Fibroblast of the aortic adventitia (primary cell): Measurements from ENCODE around the gene TUT1. TPM values are rescaled to one million over a fixed set of nuclear protein-coding genes. Genes with fewer than 3 reads are reported as not detected.

ENCODE experiments used
- DNase-seq: peaks from one replicate; pipeline ENCODE4 v3.0.0-alpha.2; 2010; ENCODE audit warnings: low read depth
- H3K4me3 ChIP-seq: 2 replicates; pipeline ENCODE4 v1.5.1; 2011; ENCODE audit warnings: low read depth, mild to moderate bottlenecking, control low read depth, low read length, moderate library complexity
- total RNA-seq: library from RNA; depleted of rRNA; stranded (reverse); fragments of >200 nt; gene quantifications from 2 replicates; pipeline ENCODE4 v1.2.3, GENCODE V29; 2012; ENCODE audit warnings: low replicate concordance
- TF ChIP-seq, protein P1 (sequence below): IDR thresholded peaks from 2 replicates; pipeline ENCODE4 v1.5.1; 2011; ENCODE audit warnings: mild to moderate bottlenecking, low read length, control low read depth, inconsistent platforms; ENCODE audit not compliant: insufficient read depth

Gene TUT1
- total RNA-seq, 1 donor, result 4.5 TPM

DNA sequence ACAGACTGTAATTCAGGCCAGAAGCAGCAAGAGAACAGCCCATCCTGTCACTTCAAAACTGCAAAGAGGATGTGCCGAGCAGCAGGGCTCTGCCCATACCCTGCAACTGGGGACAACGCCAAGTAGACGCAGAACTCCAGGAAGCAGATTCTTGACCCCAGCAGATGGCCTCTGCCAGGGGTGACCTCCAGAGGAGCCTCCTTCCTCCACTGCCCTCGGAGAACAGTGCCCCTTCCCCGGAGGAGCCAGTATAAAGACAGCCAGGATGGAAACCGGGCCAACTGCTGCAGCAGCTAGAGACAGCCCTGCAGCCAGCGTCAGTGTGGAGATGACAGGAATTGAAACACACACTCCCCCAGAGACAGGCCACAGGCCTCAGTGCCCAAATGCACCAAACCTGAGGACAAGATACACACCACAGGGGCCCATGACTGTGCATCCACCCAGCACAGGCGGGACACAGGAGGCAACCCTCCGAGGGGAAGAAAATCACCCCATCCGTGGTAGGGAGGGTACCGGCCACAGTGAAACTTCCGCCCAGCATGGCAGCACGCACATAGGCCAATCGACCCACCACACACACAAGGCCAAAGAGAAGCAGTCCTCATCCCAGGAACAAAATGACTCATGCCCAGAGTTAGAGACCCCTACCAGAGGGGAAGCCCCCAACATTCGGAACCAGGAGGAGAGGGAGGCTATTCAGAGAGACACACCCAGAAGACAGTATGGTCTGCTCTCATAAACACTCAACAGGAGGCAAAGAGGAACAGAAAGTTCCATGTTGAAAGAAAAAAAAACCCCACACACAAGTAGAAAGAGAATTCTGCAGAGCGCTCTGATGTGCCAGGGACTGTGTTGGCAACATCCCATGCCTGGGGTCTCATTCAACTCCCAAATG, 50.3 kb downstream of the TUT1 start:
- peak; percentile 42 for DNase-seq
- peak overlapping the region; percentile 93 for H3K4me3 ChIP-seq

GRCh38 chr11:62539238-62539925, 51.9 kb downstream of the TUT1 start:
- TF ChIP-seq, protein P1, sequence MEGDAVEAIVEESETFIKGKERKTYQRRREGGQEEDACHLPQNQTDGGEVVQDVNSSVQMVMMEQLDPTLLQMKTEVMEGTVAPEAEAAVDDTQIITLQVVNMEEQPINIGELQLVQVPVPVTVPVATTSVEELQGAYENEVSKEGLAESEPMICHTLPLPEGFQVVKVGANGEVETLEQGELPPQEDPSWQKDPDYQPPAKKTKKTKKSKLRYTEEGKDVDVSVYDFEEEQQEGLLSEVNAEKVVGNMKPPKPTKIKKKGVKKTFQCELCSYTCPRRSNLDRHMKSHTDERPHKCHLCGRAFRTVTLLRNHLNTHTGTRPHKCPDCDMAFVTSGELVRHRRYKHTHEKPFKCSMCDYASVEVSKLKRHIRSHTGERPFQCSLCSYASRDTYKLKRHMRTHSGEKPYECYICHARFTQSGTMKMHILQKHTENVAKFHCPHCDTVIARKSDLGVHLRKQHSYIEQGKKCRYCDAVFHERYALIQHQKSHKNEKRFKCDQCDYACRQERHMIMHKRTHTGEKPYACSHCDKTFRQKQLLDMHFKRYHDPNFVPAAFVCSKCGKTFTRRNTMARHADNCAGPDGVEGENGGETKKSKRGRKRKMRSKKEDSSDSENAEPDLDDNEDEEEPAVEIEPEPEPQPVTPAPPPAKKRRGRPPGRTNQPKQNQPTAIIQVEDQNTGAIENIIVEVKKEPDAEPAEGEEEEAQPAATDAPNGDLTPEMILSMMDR, result no peak
- H3K4me3 ChIP-seq, result peak overlapping the region; percentile 93
- peak; percentile 94 for DNase-seq

More for the DNA sequence above, 50.3 kb downstream of the TUT1 start:
- TF ChIP-seq, protein P1, result no peak

- peak overlapping the region; percentile 59 for H3K4me3 ChIP-seq
- TF ChIP-seq, protein P1, result no peak
Observed at GRCh38 chr11:62538470-62539237, 52.7 kb downstream of the TUT1 start.

DNA sequence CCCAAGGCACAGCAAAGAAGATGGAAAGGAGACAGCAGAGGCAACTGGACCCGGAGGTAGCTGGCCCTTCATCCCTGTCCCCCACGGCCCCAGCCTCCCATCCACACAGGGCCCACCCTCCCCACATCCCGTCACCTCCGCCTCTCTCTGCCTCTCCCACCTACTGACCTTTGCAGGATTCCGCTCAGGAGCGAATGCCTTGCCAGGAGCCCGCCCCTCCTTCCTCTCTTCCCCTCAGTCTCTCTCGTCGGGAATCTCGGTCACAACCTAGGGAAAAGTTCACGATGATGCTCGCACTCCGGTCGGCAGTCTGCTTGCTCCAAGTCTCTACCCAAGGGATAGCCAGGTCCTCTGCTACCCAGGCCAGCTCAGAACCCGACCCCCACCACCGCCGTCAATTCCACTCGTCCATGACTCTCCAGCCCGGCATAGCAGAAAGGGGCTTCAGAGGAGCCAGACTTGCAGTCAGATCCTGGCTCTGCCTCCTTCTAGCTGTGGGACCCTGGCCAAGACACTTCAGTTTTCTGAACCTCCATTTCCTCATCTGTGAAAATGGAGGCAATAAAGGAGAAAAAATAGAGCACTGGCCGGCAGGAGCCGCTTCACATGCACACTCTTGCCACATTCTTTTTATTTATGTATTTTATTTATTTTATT, 54.9 kb downstream of the TUT1 start:
- H3K4me3 ChIP-seq, result no peak overlapping the region

More at GRCh38 chr11:62538470-62539237, 52.7 kb downstream of the TUT1 start:
- DNase-seq, result no peak

DNA sequence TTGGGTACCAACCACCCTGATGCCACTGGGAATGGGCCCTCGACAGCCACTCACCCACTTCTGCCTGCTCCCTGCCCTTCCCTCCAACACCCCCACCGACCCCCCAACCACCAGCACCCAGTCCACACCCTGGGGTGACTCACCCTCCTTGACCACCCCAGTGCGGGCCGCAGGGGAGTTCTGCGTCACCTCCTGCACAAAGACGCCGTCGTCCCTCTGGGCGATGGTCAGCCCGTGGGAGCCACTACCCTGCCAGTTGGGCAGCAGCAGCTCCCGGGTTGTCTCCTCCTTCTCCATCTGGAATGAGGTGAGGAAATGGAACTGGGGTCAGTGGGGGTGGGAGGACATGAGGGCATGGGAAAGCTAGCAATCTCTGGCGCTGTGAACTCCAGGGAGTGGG, 55.5 kb downstream of the TUT1 start:
- no peak overlapping the region for H3K4me3 ChIP-seq
- TF ChIP-seq, protein P1, result no peak
- DNase-seq, result no peak

More for the DNA sequence above, 54.9 kb downstream of the TUT1 start:
- TF ChIP-seq, protein P1, result no peak
- DNase-seq, result no peak

DNA sequence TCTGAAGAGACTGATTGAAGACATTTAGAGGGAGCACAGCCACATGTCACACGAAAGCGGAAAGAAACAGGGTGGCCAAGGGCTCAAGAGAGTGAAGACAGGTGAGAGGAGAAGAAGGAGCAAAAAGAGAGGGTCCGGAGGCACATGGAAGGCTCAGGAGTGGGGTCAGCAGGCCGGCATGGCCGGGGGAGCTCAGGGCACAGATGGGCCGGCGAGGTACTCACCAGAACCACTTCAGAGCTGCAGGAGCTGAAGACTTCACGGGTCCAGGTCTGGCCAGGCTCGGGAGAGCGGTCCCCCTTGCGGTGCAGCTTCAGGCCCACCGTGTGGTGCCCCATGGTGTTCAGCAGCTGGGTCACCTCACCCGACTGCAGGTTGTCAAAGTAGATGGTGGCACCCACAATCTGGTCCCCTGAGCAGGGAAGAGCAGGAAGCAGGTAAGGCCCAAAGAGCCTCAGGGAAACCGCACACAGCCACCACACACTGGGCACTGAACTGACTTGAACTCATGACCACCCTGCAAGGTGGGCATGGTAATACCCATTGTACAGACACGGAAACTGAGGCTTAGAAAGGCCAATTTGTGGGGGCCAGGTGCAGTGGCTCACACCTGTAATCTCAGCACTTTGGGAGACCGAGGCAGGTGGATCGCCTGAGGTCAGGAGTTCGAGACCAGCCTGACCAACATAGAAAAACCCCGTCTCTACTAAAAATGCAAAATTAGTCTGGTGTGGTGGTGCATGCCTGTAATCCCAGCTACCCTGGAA, 56.4 kb downstream of the TUT1 start:
- TF ChIP-seq, protein P1, result no peak
- no peak for DNase-seq
- H3K4me3 ChIP-seq, result no peak overlapping the region
